ENCODE measurements around the gene IFI30. TPM values are rescaled to one million over a fixed set of nuclear protein-coding genes. Genes with fewer than 3 reads are reported as not detected.
A peak's percentile ranks its signal among the peaks of the same experiment; 100 is the strongest.

The IFI30 gene
- total RNA-seq, 1 experiment from 2014 or later = 23.6 TPM

DNA sequence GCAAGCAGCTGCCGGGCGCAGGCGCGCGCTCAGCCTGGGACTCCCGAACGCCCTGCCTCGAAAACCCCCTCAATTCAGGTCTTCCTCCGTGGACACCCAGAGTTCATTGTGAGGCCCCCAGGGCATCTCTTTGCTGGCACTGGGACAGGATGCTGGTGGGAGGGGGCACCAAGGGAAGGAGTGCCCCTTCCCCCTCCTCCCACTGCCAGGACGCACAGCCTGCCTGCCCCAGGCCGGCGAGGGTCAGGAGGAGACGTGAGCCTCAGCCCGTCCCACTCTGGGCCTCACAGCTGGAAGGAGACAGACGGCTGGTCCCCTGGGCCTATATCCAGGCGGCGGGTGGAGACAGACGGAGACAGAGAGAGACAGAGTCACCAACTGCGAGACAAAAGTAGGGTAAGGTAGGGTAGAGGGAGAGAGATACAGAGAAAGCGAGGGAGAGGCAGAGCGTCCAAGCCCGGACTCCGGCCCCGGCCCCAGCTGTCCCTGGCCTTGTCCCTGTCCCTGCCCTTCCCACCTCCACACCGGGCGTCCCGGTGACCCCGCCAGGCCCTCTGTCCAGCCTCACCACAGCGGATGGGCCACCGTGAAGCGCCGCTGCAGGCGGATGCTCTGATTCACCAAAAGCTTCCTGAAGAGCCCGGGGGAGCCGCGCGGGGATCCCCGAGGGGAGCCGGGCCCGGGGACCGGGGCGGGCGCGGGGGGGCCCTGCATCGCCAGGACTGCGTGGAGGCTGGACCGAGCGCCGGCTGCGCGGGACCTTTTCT, 52.3 kb downstream of the IFI30 start, which contains the start of gene PDE4C:
Gene PDE4C, minus strand, starts transcription at position 737 of the 767 bp plus-strand sequence. Its CDS starts 23 bp downstream, at position 714.
- Histone ChIP-seq H4K20me1 (ENCODE audit: control insufficient read depth, insufficient read depth, insufficient read length) (no peaks in the 10 kb centered on the region), H3K4ac (ENCODE audit: low read depth, low read length) (no peak within 1 kb of the TSS), H3K27ac (ENCODE audit: insufficient read length, low read depth, low read length) (no peak within 1 kb of the TSS), H3K79me1 (ENCODE audit: insufficient read depth, low read depth, low read length, poor library complexity, severe bottlenecking) (no peaks in the 10 kb centered on the region), H3K4me2 (ENCODE audit: insufficient read depth, insufficient read length, low read length) (peak within 1 kb of the TSS; percentile 60), H4K8ac (replicated peaks; ENCODE audit: insufficient read length, low read depth, low read length) (no peak within 1 kb of the TSS), H3K23me2 (ENCODE audit: insufficient read length, low read depth, low read length, poor library complexity, severe bottlenecking) (peaks cover 4% of the 10 kb centered on the region), H2BK5ac (ENCODE audit: insufficient read length, low read length) (no peak within 1 kb of the TSS), H3T11ph (ENCODE audit: low read length) (no peak within 1 kb of the TSS), H2BK20ac (ENCODE audit: low read depth, low read length, poor library complexity, severe bottlenecking) (no peak within 1 kb of the TSS), H2AK5ac (ENCODE audit: insufficient read length, low read length) (no peak within 1 kb of the TSS), H2BK15ac (ENCODE audit: low read depth, low read length) (no peak within 1 kb of the TSS), H3K14ac (ENCODE audit: insufficient read depth, low read length) (no peak within 1 kb of the TSS; the same call in 1 of the 2 replicates), H3K23ac (ENCODE audit: insufficient read length, low read depth, low read length) (no peak within 1 kb of the TSS), H3K9me3 (ENCODE audit: control insufficient read depth, low read depth, low read length) (no peaks in the 10 kb centered on the region), H2BK120ac (ENCODE audit: low read depth, low read length, poor library complexity, severe bottlenecking) (no peak within 1 kb of the TSS), H3K27me3 (ENCODE audit: insufficient read depth, low read length) (peaks cover 2% of the 10 kb centered on the region; the same call in 1 of the 2 replicates), H3K56ac (ENCODE audit: insufficient read length, low read depth, low read length) (no peak within 1 kb of the TSS), H2BK12ac (ENCODE audit: insufficient read length, low read depth, low read length) (no peak within 1 kb of the TSS), H3K9ac (ENCODE audit: extremely low read depth, insufficient read length, low read length) (no peak within 1 kb of the TSS), H4K91ac (ENCODE audit: insufficient read length, low read depth, low read length) (no peak within 1 kb of the TSS), H3K4me1 (ENCODE audit: insufficient read depth, low read length) (no peaks in the 10 kb centered on the region), H2AFZ (ENCODE audit: low read length) (no peak within 1 kb of the TSS), H3K79me2 (ENCODE audit: insufficient read depth, low read length) (no peaks in the 10 kb centered on the region), H4K5ac (ENCODE audit: insufficient read length, low read depth, low read length) (no peak within 1 kb of the TSS), H3K18ac (ENCODE audit: insufficient read length, low read depth, low read length) (no peak within 1 kb of the TSS)
- peaks cover 0 to 2% of the 10 kb centered on the region in 2 experiments; a peak in 2 of 5 replicates for H3K9me3 Mint-ChIP-seq
- peaks cover 34% of the 10 kb centered on the region for H3K27me3 Mint-ChIP-seq (ENCODE audit: low read depth)
- no CpG with 5 or more reads among the region's 51 CpGs for WGBS (ENCODE audit: extremely low coverage, insufficient read length, low lambda C conversion rate)
- H3K4me3 Mint-ChIP-seq = peak within 1 kb of the TSS; percentile 78 to 97
- peaks cover 29 to 40% of the 10 kb centered on the region in 2 experiments for H3K4me1 Mint-ChIP-seq
- DNase-seq = peak; percentile 55
- peak within 1 kb of the TSS in 1 of 3 experiments; percentile 63; a peak in 1 of 7 replicates for H3K27ac Mint-ChIP-seq
- TF ChIP-seq, protein P1, sequence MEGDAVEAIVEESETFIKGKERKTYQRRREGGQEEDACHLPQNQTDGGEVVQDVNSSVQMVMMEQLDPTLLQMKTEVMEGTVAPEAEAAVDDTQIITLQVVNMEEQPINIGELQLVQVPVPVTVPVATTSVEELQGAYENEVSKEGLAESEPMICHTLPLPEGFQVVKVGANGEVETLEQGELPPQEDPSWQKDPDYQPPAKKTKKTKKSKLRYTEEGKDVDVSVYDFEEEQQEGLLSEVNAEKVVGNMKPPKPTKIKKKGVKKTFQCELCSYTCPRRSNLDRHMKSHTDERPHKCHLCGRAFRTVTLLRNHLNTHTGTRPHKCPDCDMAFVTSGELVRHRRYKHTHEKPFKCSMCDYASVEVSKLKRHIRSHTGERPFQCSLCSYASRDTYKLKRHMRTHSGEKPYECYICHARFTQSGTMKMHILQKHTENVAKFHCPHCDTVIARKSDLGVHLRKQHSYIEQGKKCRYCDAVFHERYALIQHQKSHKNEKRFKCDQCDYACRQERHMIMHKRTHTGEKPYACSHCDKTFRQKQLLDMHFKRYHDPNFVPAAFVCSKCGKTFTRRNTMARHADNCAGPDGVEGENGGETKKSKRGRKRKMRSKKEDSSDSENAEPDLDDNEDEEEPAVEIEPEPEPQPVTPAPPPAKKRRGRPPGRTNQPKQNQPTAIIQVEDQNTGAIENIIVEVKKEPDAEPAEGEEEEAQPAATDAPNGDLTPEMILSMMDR (conservative IDR thresholded peaks at IDR 0.05) = no peak
- H3K36me3 Mint-ChIP-seq (ENCODE audit: insufficient read depth in 1 of 3, low read depth in 3 of 3) = no peaks in the 10 kb centered on the region; a peak in 1 of 7 replicates
